Peyer's patch (tissue), 4 donors: ENCODE measurements around the gene TMEM185A. TPM values are rescaled to one million over a fixed set of nuclear protein-coding genes. Genes with fewer than 3 reads are reported as not detected.

Source experiments
- DNase-seq, 3 donors: peaks; one replicate each; pipeline ENCODE4 v3.0.0-alpha.2; 2017 to 2019
- H3K27ac ChIP-seq, 4 donors: fragments of 200-600 bp; sonication (generic); one replicate each; pipeline ENCODE4 v1.5.1; 2016 to 2019
- H3K27me3 ChIP-seq, 2 donors: fragments of 200-600 bp; sonication (generic); one replicate each; pipeline ENCODE4 v1.5.1; 2019
- H3K36me3 ChIP-seq, 3 donors: fragments of 200-600 bp; sonication (generic); one replicate each; pipeline ENCODE4 v1.5.1; 2016 to 2019
- H3K4me1 ChIP-seq, 4 donors: fragments of 200-600 bp; sonication (generic); one replicate each; pipeline ENCODE4 v1.5.1; 2016 to 2019
- H3K4me3 ChIP-seq, 4 donors: fragments of 200-600 bp; sonication (generic); 1 replicate in 3 of 4; 2 replicates in 1 of 4; pipeline ENCODE4 v1.5.1; 2016 to 2019; ENCODE audit warnings: mild to moderate bottlenecking in 1 of 4
- H3K9me3 ChIP-seq, 4 donors: fragments of 200-600 bp; sonication (generic); one replicate each; pipeline ENCODE4 v1.5.1; 2016 to 2019; ENCODE audit warnings: mild to moderate bottlenecking in 1 of 4
- POLR2A ChIP-seq, 2 donors: fragments of 450-650 bp; IDR thresholded peaks; one replicate each; pipeline ENCODE4 v1.5.1; 2017; ENCODE audit warnings: antibody characterized with exemption in 2 of 2, mild to moderate bottlenecking in 2 of 2, moderate library complexity in 2 of 2
- total RNA-seq, 4 donors: library from RNA; depleted of rRNA; stranded (reverse); fragments of >200 nt; gene quantifications; one replicate each; pipeline ENCODE4 v1.1.0, GENCODE V29; 2016
- TF ChIP-seq, protein P1 (sequence below), 6 experiments: fragments of 450-650 bp in 4 of 6; fragments of 200-600 bp in 2 of 6; sonication (generic) in 1 of 6; IDR thresholded peaks; one replicate each; pipeline ENCODE4 v1.5.1; 2017 to 2019; ENCODE audit warnings: antibody characterized with exemption in 6 of 6, mild to moderate bottlenecking in 3 of 6, moderate library complexity in 1 of 6

Gene TMEM185A
- total RNA-seq, 4 donors from 2014 or later: 11.0 to 17.3 (median 14.3) TPM

- no peaks in the 10 kb centered on the region for H3K9me3 ChIP-seq
- H3K27ac ChIP-seq: no peak overlapping the region
- DNase-seq: no peak
- no peaks in the 10 kb centered on the region for H3K4me1 ChIP-seq
- H3K27me3 ChIP-seq: no peaks in the 10 kb centered on the region
- H3K36me3 ChIP-seq: no peaks in the 10 kb centered on the region
- H3K4me3 ChIP-seq: no peak overlapping the region
- TF ChIP-seq, protein P1, sequence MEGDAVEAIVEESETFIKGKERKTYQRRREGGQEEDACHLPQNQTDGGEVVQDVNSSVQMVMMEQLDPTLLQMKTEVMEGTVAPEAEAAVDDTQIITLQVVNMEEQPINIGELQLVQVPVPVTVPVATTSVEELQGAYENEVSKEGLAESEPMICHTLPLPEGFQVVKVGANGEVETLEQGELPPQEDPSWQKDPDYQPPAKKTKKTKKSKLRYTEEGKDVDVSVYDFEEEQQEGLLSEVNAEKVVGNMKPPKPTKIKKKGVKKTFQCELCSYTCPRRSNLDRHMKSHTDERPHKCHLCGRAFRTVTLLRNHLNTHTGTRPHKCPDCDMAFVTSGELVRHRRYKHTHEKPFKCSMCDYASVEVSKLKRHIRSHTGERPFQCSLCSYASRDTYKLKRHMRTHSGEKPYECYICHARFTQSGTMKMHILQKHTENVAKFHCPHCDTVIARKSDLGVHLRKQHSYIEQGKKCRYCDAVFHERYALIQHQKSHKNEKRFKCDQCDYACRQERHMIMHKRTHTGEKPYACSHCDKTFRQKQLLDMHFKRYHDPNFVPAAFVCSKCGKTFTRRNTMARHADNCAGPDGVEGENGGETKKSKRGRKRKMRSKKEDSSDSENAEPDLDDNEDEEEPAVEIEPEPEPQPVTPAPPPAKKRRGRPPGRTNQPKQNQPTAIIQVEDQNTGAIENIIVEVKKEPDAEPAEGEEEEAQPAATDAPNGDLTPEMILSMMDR (IDR thresholded peaks at IDR 0.05): no peak
- TF ChIP-seq POLR2A (IDR thresholded peaks at IDR 0.05): no peak
These were observed 8.0 kb upstream of the TMEM185A start for GRCh38 chrX:149639568-149639967.

GRCh38 chrX:149638860-149639259 lies 7.3 kb upstream of the TMEM185A start:
- TF ChIP-seq POLR2A (IDR thresholded peaks at IDR 0.05): no peak
- TF ChIP-seq, protein P1 (IDR thresholded peaks at IDR 0.05): no peak
- no peak overlapping the region for H3K4me3 ChIP-seq
- no peak for DNase-seq
- H3K27me3 ChIP-seq: no peaks in the 10 kb centered on the region
- no peaks in the 10 kb centered on the region for H3K4me1 ChIP-seq
- H3K9me3 ChIP-seq: no peaks in the 10 kb centered on the region
- no peaks in the 10 kb centered on the region for H3K36me3 ChIP-seq
- no peak overlapping the region for H3K27ac ChIP-seq

DNA sequence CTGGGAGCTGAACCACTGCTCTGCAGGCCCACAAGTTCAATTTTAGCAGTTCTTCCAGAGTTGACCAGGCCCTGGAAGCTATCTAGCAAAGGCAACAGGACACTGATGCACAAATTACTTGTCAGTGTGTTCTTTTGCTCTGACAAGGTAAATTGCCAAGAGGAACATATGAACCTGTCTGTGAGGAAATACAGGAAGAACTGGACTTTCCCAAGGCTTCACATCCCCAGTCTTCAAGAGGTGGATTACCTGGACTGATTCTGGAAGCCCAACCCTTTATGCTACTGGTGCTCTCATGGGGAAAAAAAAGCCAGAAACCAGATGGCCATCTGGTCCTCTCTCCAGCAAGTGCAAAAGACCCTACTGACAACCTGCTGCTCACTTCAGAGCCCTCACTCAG lies 1.9 kb upstream of the TMEM185A start:
- TF ChIP-seq POLR2A (IDR thresholded peaks at IDR 0.05): no peak
- TF ChIP-seq, protein P1 (IDR thresholded peaks at IDR 0.05): no peak
- no peak for DNase-seq
- Histone ChIP-seq H3K36me3 (no peaks in the 10 kb centered on the region), H3K4me3 (no peak overlapping the region), H3K27ac (no peak overlapping the region), H3K27me3 (no peaks in the 10 kb centered on the region), H3K4me1 (no peaks in the 10 kb centered on the region), H3K9me3 (no peaks in the 10 kb centered on the region)

DNA sequence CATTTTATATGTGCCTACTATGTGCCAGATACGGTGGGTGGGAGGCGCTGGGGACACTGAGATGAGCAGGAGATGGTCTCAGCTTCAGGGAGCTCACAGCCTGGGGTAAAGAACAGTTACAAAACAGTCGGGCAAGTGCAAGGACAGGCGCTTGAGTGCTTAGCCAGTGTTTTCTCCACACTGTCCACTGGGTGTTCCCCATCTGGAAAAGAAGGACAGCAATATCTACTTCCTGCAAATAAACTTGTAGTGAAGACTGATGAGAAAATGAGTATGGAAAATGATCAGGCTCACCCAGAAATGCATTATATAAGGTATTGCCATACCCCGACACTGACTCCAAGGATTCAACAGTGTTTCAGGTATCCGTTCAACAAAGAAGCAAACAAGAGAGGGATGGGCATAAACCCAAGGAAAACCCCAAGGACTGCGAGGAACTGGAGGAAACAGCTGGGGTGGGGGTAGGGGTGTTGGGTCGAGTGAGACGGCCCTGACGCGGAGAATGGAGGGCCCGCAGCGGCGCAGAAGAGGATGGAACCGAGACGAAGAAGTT lies 835 bp downstream of the TMEM185A start:
- peak overlapping the region; percentile 54 to 92 (median 70) for H3K4me3 ChIP-seq
- no peak for TF ChIP-seq POLR2A (IDR thresholded peaks at IDR 0.05)
- TF ChIP-seq, protein P1 (IDR thresholded peaks at IDR 0.05): peak in 2 of 6 experiments; percentile 18
- no peak for DNase-seq

GRCh38 chrX:149629730-149630387 lies 1.7 kb downstream of the TMEM185A start:
- Histone ChIP-seq H3K4me3 (peak overlapping the region in 1 of 4 donors; percentile 92), H3K27ac (no peak overlapping the region), H3K9me3 (no peaks in the 10 kb centered on the region), H3K4me1 (no peaks in the 10 kb centered on the region), H3K36me3 (no peaks in the 10 kb centered on the region), H3K27me3 (no peaks in the 10 kb centered on the region)
- DNase-seq: no peak
- TF ChIP-seq, protein P1 (IDR thresholded peaks at IDR 0.05): no peak
- no peak for TF ChIP-seq POLR2A (IDR thresholded peaks at IDR 0.05)

More for the DNA sequence above, 835 bp downstream of the TMEM185A start:
- H3K27me3 ChIP-seq: no peaks in the 10 kb centered on the region
- peak overlapping the region; percentile 3 to 77 (median 72) for H3K27ac ChIP-seq
- H3K9me3 ChIP-seq: no peaks in the 10 kb centered on the region
- H3K4me1 ChIP-seq: no peaks in the 10 kb centered on the region
- no peaks in the 10 kb centered on the region for H3K36me3 ChIP-seq
